CD14-positive monocyte (primary cell): ENCODE data around the gene KRTAP10-4. TPM values are rescaled to one million over a fixed set of nuclear protein-coding genes. Genes with fewer than 3 reads are reported as not detected.

Source experiments
- DNase-seq, 3 donors: peaks; one replicate each; pipeline ENCODE4 v3.0.0-alpha.2; 2011 to 2022
- H2AFZ ChIP-seq: 2 replicates; pipeline ENCODE4 v1.6.0; 2012; ENCODE audit warnings: mild to moderate bottlenecking, low read depth, low read length, inconsistent platforms; ENCODE audit not compliant: insufficient read depth, poor library complexity, severe bottlenecking
- H3K27ac ChIP-seq, 2 donors: 1 replicate in 1 of 2; 2 replicates in 1 of 2; pipeline ENCODE4 v1.5.1; 2012 to 2013; ENCODE audit warnings: low read length in 2 of 2, control low read depth in 1 of 2, inconsistent platforms in 1 of 2, low read depth in 1 of 2, mild to moderate bottlenecking in 1 of 2
- H3K27me3 ChIP-seq, 2 donors: one replicate each; pipeline versions ENCODE4 v1.6.0 to v1.6.1; 2011 to 2013; ENCODE audit warnings: low read length in 2 of 2; ENCODE audit not compliant: control insufficient read depth in 2 of 2, insufficient read depth in 2 of 2
- H3K36me3 ChIP-seq, 2 donors: replicated peaks in 1 of 2; 1 replicate in 1 of 2; 2 replicates in 1 of 2; pipeline versions ENCODE4 v1.5.1 to v1.6.1; 2012 to 2013; ENCODE audit warnings: low read length in 2 of 2, control low read depth in 1 of 2, inconsistent platforms in 1 of 2, mild to moderate bottlenecking in 1 of 2; ENCODE audit not compliant: insufficient read depth in 2 of 2, control insufficient read depth in 1 of 2
- H3K4me1 ChIP-seq, 2 donors: 1 replicate in 1 of 2; 2 replicates in 1 of 2; pipeline versions ENCODE4 v1.5.1 to v1.6.1; 2012 to 2013; ENCODE audit warnings: low read length in 2 of 2, control low read depth in 1 of 2, inconsistent platforms in 1 of 2, mild to moderate bottlenecking in 1 of 2, moderate library complexity in 1 of 2; ENCODE audit not compliant: insufficient read depth in 2 of 2, control insufficient read depth in 1 of 2
- H3K4me2 ChIP-seq: replicated peaks from 2 replicates; pipeline ENCODE3; 2012; ENCODE audit warnings: low read length, moderate library complexity, mild to moderate bottlenecking; ENCODE audit not compliant: poor library complexity, severe bottlenecking; ENCODE audit errors: extremely low read depth
- H3K4me3 ChIP-seq, 3 experiments: fragments of 200-600 bp in 1 of 3; sonication (generic) in 1 of 3; replicated peaks in 1 of 3; 1 replicate in 2 of 3; 2 replicates in 1 of 3; pipeline ENCODE4 v1.5.1; 2011 to 2013; ENCODE audit warnings: low read length in 3 of 3, mild to moderate bottlenecking in 3 of 3, control low read depth in 2 of 3, low read depth in 2 of 3, inconsistent platforms in 1 of 3, moderate library complexity in 1 of 3
- H3K79me2 ChIP-seq: 2 replicates; pipeline ENCODE4 v1.6.0; 2012; ENCODE audit warnings: mild to moderate bottlenecking, control low read depth, inconsistent platforms, low read length, moderate library complexity; ENCODE audit not compliant: insufficient read depth
- H3K9ac ChIP-seq: 2 replicates; pipeline ENCODE4 v1.6.0; 2017; ENCODE audit warnings: low read length, mild to moderate bottlenecking; ENCODE audit not compliant: insufficient read depth, poor library complexity, severe bottlenecking
- H3K9me3 ChIP-seq, 2 donors: replicated peaks in 1 of 2; 1 replicate in 1 of 2; 2 replicates in 1 of 2; pipeline versions ENCODE4 v1.5.1 to v1.6.1; 2012 to 2013; ENCODE audit warnings: low read length in 2 of 2, control low read depth in 1 of 2; ENCODE audit not compliant: control insufficient read depth in 1 of 2, insufficient read depth in 1 of 2
- H4K20me1 ChIP-seq: 2 replicates; pipeline ENCODE4 v1.6.0; 2012; ENCODE audit warnings: mild to moderate bottlenecking, low read length, control low read depth, moderate library complexity; ENCODE audit not compliant: insufficient read depth
- H3K27ac Mint-ChIP-seq, 7 donors: one replicate each; pipeline ENCODE4 v1.8.0; 2020; ENCODE audit warnings: mild to moderate bottlenecking in 7 of 7, mixed read lengths in 7 of 7, moderate library complexity in 6 of 7, inconsistent platforms in 2 of 7
- H3K27me3 Mint-ChIP-seq, 3 donors: one replicate each; pipeline ENCODE4 v1.8.0; 2021 to 2022; ENCODE audit warnings: low read depth in 3 of 3, mild to moderate bottlenecking in 3 of 3, mixed read lengths in 3 of 3, moderate library complexity in 3 of 3, inconsistent platforms in 1 of 3
- H3K36me3 Mint-ChIP-seq, 2 donors: one replicate each; pipeline ENCODE4 v1.8.0; 2020; ENCODE audit warnings: mixed read lengths in 2 of 2, inconsistent platforms in 1 of 2, mild to moderate bottlenecking in 1 of 2
- H3K4me1 Mint-ChIP-seq: one replicate; pipeline ENCODE4 v1.8.0; 2020; ENCODE audit warnings: mild to moderate bottlenecking, mixed read lengths
- H3K4me3 Mint-ChIP-seq, 2 donors: one replicate each; pipeline ENCODE4 v1.8.0; 2020; ENCODE audit warnings: mild to moderate bottlenecking in 2 of 2, mixed read lengths in 2 of 2, moderate library complexity in 1 of 2
- H3K9me3 Mint-ChIP-seq, 7 donors: one replicate each; pipeline ENCODE4 v1.8.0; 2020 to 2022; ENCODE audit warnings: mixed read lengths in 7 of 7, mild to moderate bottlenecking in 6 of 7, moderate library complexity in 6 of 7, inconsistent platforms in 2 of 7
- CTCF ChIP-seq: fragments of 200-600 bp; IDR thresholded peaks from one replicate; pipeline ENCODE4 v1.8.0; 2022; ENCODE audit warnings: antibody characterized with exemption, mild to moderate bottlenecking
- WGBS: methylation state at CpG from one replicate; pipeline ENCODE4 v1.1.5; 2013; ENCODE audit warnings: missing lambda C conversion rate; ENCODE audit not compliant: insufficient coverage; 5-methylcytosine and 5-hydroxymethylcytosine counted together
- intact Hi-C, 2 donors: fragments of 100-400 bp; cut with micrococcal nuclease; formaldehyde crosslinking; loops; one replicate each; pipeline versions ENCODE4 v1.15.0 to v1.15.1; 2023
- polyA plus RNA-seq, 3 donors: library from polyadenylated mRNA; depleted of rRNA in 1 of 3; unstranded in 2 of 3; stranded (reverse) in 1 of 3; fragments of 300-500 nt in 2 of 3; fragments of >200 nt in 1 of 3; fragmentation: Illumina TruSeq in 2 of 3; gene quantifications; 1 replicate in 2 of 3; 2 replicates in 1 of 3; pipeline ENCODE4 v1.2.3, GENCODE V29; 2012 to 2021

Gene KRTAP10-4
- polyA plus RNA-seq, 3 donors: not detected

GRCh38 chr21:44568667-44569556 lies 4.6 kb upstream of the KRTAP10-4 start:
- no peaks in the 10 kb centered on the region for H3K79me2 ChIP-seq
- WGBS: 90% methylated on average over 25 of the region's 27 CpGs
- Mint-ChIP-seq H3K27ac (peak overlapping the region in 2 of 7 donors; percentile 41 to 48), H3K4me1 (peaks cover 11% of the 10 kb centered on the region), H3K9me3 (peaks cover 3 to 20% (median 12%) of the 10 kb centered on the region in 7 donors), H3K4me3 (no peak overlapping the region), H3K36me3 (no peaks in the 10 kb centered on the region), H3K27me3 (peaks cover 6 to 7% (median 7%) of the 10 kb centered on the region in 3 donors)
- no peak overlapping the region for H3K27ac ChIP-seq
- no peak overlapping the region for H2AFZ ChIP-seq
- TF ChIP-seq CTCF: no peak
- peaks cover 0 to 15% of the 10 kb centered on the region in 2 donors for H3K9me3 ChIP-seq
- peaks cover 0 to 4% of the 10 kb centered on the region in 2 donors for H3K4me1 ChIP-seq
- H4K20me1 ChIP-seq: no peaks in the 10 kb centered on the region
- no peak for DNase-seq
- no peaks in the 10 kb centered on the region for H3K36me3 ChIP-seq
- no peak overlapping the region for H3K4me2 ChIP-seq
- no peaks in the 10 kb centered on the region for H3K27me3 ChIP-seq
- no peak overlapping the region for H3K9ac ChIP-seq
- no peak overlapping the region for H3K4me3 ChIP-seq
- intact Hi-C loops: no loop called here

GRCh38 chr21:44569861-44570517 lies 3.5 kb upstream of the KRTAP10-4 start:
- DNase-seq: no peak
- peaks cover 0 to 15% of the 10 kb centered on the region in 2 donors for H3K9me3 ChIP-seq
- peak overlapping the region in 2 of 7 donors; percentile 14 to 28 for H3K27ac Mint-ChIP-seq
- H3K4me3 ChIP-seq: no peak overlapping the region
- no peak overlapping the region for H3K27ac ChIP-seq
- TF ChIP-seq CTCF: no peak
- no peak overlapping the region for H2AFZ ChIP-seq
- peaks cover 0 to 4% of the 10 kb centered on the region in 2 donors for H3K4me1 ChIP-seq
- no peak overlapping the region for H3K4me2 ChIP-seq
- peaks cover 3 to 23% (median 12%) of the 10 kb centered on the region in 7 donors for H3K9me3 Mint-ChIP-seq
- no peaks in the 10 kb centered on the region for H4K20me1 ChIP-seq
- intact Hi-C loops: no loop called here
- H3K79me2 ChIP-seq: no peaks in the 10 kb centered on the region
- WGBS: 85% methylated on average over 11 of the region's 12 CpGs
- peaks cover 8% of the 10 kb centered on the region for H3K4me1 Mint-ChIP-seq
- no peaks in the 10 kb centered on the region for H3K36me3 ChIP-seq
- no peak overlapping the region for H3K9ac ChIP-seq
- H3K4me3 Mint-ChIP-seq: peak overlapping the region in 1 of 2 donors; percentile 10
- H3K27me3 ChIP-seq: no peaks in the 10 kb centered on the region
- H3K36me3 Mint-ChIP-seq: no peaks in the 10 kb centered on the region
- peaks cover 6 to 17% (median 13%) of the 10 kb centered on the region in 3 donors for H3K27me3 Mint-ChIP-seq
